ENCODE data around the gene COA8.
A peak's percentile ranks its signal among the peaks of the same experiment; 100 is the strongest.
"Not testable (repeated sequence)": the region's sequence is repeated elsewhere in the genome, so short reads cannot be mapped to it uniquely, and the experiment has no call there.

COA8 gene

DNA sequence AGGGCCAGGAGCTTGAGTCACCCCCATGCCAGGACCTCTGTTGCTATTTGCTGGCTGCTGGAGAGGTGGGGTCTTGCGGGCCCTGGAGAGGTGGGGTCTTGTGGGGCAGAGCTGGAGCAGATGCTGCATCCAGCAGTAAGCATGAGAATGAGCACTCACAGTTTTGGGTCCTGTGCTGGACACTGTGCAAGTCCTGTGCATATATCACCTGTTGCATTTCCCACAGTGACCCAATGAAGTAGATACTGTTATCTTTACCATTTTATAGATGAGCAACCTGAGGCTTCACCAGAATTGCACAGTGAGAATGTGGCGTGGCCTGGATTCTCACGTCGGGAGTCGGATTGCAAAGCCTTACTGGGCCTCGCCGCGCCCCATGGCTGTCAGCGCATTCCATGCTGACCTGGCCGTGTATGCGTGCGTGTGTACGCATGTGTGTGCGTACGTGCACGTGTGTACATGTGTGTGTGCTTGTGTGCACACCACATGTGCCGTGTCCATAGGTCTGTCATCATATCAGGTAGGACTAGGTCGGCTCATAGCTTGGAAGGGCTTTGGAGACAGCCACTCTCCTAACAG lies 12.0 kb downstream of the COA8 start:
- no peak for DNase-seq (ENCODE audit: low spot score)

DNA sequence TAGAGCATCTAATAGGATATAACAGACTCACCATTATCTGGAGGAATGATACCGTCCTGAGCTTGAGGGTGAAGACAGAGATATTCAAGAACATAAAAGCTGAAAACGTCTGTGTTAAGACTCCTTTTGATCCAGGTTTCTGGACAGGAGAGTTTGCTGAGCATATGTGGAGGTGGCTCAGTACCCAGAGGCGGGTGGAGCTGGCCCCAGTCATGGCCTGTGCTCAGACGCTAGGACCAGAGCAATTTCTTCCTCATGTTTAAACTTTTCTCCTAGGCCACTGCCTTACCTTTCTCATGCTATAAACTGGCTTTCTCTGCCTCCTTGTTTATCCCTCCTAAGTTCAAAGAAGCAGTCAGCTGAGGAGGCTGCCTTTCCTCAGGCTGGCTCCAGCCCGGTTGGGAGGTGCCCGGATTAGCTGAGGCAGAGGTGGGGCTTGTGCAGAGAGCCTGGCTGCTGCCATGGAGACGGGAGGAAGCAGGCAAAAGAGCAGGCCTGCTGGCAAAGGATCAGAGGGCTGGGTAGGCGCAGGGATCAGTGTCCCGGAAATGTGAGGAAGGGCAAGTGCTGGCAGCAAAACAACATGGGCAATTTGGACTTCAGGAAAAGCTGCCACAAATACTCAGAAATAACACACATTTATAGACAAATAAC lies 13.7 kb downstream of the COA8 start:
- peak; percentile 62 for DNase-seq (ENCODE audit: low spot score)

- no peak for DNase-seq (ENCODE audit: low spot score)
Observed at GRCh38 chr14:103578401-103579075, 15.8 kb downstream of the COA8 start.

DNA sequence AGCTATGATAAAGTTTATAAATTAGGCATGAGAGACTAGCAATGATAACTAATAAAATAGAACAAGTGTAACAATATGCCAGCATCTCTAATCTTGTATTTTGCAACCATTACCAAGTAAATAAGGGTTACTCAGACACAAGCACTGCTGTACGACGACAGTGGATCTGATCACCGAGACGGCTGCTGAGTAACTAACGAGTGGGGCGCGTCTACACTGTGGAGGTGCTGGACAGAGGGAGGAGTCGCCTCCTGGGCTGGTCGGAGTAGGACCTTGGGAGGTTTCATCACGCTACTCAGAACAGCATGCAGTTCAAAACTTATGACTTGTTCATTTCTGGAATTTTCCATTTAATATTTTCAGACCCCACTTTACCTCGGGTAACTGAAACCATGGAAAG lies 18.4 kb downstream of the COA8 start:
- no peak for DNase-seq (ENCODE audit: low spot score)

DNA sequence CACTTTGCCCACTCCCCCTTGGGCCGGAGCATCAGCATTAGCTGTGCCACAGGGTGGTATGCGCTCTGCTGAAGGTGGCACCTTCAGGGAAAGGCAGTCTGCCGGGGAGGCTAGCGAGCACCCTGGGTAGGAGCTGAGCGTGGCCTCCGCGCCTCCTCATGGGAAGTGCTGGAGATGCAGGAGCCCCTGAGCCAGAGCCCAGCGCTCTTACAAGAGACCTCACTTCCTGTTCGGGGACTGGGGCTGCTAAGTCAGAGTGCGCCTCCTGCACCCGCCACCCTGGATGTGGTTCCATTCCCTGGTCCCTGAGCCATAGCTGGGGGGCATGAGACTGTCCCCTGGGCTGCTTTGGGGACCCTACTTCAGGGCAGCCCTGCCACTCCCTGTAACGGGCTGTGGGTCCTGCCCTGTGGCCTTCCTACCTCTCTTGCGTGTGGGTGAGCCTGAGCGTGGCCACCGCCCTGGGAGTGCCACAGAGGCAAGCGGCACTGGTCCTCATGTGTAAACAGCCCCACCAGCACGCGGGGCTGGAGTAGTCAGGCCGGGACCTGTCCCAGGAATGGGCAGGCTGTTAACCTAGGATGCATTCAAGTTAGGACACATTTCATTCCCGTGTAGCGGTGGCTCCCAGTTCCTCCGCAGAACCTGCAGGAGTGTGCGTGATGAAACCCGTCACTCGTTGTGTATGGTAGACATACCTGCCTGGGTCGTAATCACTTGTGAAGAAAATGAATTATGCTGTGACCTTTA lies 19.4 kb downstream of the COA8 start:
- DNase-seq (ENCODE audit: low spot score), result no peak

DNA sequence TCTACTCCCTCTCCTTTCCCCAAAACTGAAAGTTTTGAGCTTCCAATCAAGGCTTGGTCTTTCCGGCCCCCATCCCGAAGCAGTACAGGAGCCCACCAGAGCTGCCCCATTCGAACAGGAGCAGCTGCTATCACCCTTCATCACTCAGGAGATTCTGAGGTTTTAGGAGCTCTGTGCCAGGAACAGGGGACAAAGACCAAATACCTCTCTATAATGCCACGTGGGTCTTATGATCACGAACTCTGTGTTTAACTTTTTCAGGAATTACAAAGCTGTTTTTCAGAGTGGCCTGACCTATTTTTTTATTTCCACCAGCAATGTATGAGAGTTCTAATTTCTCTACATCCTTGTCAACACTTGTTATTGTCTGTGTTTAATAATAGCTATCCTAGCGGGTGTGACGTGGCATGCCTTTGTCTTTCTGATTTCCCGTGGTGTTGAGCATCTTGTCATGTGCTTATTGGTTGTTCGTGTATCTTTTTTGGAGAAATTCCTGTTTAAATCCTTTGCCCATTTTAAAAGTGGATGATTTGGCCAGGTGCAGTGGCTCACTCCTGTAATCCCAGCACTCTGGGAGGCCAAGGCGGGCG lies 21.7 kb downstream of the COA8 start:
- DNase-seq (ENCODE audit: low spot score), result no peak

DNA sequence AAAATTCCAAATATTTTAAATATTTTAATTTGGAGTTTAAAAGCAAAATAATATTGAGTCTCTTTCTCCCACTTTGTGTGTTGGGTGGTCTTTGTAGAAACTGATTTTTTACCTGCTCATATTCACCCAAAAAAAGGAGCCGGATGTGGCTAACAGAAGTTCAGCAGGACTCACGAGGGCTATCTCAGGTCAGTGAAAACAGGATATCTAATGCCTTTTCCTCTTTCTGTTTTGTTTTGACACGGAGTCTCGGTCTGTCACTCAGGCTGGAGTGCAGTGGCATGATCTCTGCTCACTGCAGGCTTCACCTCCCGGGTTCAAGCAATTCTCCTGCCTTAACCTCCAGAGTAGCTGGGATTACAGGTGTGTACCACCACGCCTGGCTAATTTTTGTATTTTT lies 30.8 kb downstream of the COA8 start:
- no peak for DNase-seq (ENCODE audit: low spot score)

GRCh38 chr14:103594265-103594664 lies 31.5 kb downstream of the COA8 start:
- peak; percentile 19 for DNase-seq (ENCODE audit: low spot score)

DNA sequence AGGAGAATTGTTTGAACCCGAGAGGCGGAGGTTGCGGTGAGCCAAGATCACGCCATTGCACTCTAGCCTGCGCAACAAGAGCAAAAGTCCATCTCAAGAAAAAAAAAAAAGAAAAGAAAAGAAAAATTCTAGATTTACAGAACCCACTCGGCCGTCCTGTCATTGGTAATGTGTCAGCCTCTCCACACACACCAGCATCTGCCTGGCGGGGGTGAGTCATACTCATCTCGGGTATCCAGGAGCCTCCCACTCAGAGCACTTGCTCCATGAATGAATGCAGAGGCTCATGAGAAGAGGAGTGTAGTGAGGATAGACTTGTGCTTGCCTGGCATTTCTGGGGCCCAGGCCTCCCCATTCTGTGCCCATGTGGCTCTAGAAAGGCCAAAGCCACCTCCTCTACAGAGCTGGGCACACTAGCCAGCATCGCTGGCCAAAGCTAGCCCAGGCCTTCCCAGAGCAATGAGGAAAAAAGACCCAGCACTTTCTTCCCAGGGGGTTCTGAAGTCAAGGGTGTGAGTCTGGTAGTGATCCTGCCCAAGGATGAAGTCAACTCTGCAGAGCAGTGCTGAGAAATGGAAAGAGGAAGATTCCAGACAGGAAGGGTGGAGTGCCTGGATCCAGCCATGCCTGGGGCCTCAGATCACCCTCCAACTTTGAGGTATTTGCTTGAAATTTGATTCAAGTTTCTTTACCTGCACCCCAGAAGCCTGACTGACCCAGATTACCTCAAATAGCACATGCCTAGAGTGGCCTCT lies 35.0 kb downstream of the COA8 start:
- DNase-seq (ENCODE audit: low spot score), result no peak

- DNase-seq (ENCODE audit: low spot score), result no peak
Observed at GRCh38 chr14:103600503-103600902, 37.7 kb downstream of the COA8 start.

DNA sequence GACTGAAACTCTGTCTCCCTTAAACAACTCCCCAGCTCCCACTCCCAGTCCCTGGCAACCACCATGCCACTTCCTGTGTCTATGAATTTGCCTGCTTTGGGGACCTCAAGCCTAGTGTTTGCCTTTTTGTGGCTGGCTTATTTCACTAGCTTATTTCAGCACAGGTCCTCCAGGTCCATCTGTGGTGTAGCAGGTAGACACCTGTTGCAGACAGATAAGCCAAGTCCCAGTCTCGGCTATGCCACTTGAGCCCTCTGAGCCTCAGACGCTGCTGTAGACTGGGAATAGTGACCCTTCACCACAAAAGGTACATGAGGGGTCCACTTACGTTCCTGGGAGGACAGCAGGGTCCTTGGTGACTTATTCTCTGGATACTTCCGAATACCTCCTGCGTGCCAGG lies 41.9 kb downstream of the COA8 start:
- no peak for DNase-seq (ENCODE audit: low spot score)

DNA sequence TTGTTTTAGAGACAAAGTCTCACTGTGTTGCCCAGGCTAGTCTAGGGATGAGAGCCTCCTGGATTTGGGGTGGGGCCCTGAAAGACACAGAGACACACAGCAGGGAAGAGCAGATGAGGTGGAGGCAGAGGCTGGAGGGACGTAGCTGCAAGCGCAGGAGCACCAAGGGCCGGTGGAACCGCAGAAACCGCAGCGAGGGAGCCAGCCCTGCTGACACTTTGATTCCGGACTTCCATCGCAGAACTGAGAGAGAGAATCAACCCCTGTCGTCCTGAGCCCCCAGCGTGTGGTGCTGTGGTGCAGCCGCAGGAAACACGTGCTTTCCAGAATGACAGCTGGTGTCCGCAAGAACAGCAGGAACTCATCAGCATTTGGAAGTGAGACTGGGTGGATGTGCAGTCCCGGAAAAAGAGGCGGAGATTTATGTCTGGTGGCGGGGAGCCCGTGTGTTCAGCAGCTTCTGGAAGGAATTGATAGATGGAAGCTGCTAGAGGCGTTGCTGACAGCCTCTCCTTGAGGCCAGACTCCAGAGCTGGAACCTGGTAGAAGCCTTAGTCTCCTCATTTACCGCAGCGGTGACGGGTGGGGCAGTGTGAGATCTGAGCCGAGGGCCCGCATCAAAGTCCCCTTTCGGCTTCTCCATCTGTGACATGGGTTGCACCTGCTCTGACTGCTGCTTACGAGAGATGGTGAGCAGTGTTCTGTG lies 44.4 kb downstream of the COA8 start:
- peak; percentile 59 for DNase-seq (ENCODE audit: low spot score)

- DNase-seq (ENCODE audit: low spot score), result no peak
Observed at GRCh38 chr14:103607822-103608221, 45.1 kb downstream of the COA8 start.

GRCh38 chr14:103609081-103609480 lies 46.3 kb downstream of the COA8 start:
- DNase-seq (ENCODE audit: low spot score), result not testable (repeated sequence)

- DNase-seq (ENCODE audit: low spot score), result no peak
Observed at GRCh38 chr14:103611215-103611614, 48.5 kb downstream of the COA8 start.

GRCh38 chr14:103613517-103613916 lies 50.8 kb downstream of the COA8 start:
- DNase-seq (ENCODE audit: low spot score), result peak; percentile 32

- no peak for DNase-seq (ENCODE audit: low spot score)
Observed at GRCh38 chr14:103616635-103617300, 54.0 kb downstream of the COA8 start.

DNA sequence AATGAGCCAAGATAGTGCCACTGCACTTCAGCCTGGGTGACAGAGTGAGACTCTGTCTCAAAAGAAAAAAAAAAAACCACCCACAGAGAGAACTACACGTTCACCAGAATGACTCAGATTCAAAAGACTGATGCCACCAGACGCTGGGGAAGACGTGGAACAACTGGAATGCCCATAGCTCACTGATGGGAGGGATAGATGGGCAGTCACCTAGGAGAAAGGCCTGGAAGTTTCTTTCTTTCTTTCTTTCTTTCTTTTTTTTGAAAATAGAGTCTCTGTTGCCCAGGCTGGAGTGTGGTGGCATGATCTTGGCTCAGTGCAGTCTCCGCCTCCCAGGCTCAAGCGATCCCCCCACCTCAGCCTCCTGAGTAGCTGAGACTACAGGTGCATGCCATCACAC lies 56.3 kb downstream of the COA8 start:
- no peak for DNase-seq (ENCODE audit: low spot score)

GRCh38 chr14:103621860-103622259 lies 59.1 kb downstream of the COA8 start:
- DNase-seq (ENCODE audit: low spot score), result no peak

- no peak for DNase-seq (ENCODE audit: low spot score)
Observed at GRCh38 chr14:103623308-103623707, 60.5 kb downstream of the COA8 start.
